ENCODE results near the gene SPATA16. TPM values are rescaled to one million over a fixed set of nuclear protein-coding genes. Genes with fewer than 3 reads are reported as not detected.
"Not testable (repeated sequence)": the region's sequence is repeated elsewhere in the genome, so short reads cannot be mapped to it uniquely, and the experiment has no call there.

Gene SPATA16
- total RNA-seq, 2 donors from 2014 or later, result not detected

- Histone ChIP-seq H3K36me3 (no peaks in the 10 kb centered on the region), H3K4me1 (no peaks in the 10 kb centered on the region), H3K4me3 (no peak overlapping the region), H3K27me3 (no peaks in the 10 kb centered on the region), H3K9me3 (no peaks in the 10 kb centered on the region), H3K27ac (no peak overlapping the region)
- no peak for TF ChIP-seq CTCF (IDR thresholded peaks at IDR 0.05)
- no peak for DNase-seq (ENCODE audit: low spot score)
Observed at GRCh38 chr3:173021547-173022185, 119.4 kb downstream of the SPATA16 start.

GRCh38 chr3:173020128-173020527 lies 120.9 kb downstream of the SPATA16 start:
- H3K27me3 ChIP-seq; H3K4me1 ChIP-seq; H3K36me3 ChIP-seq; H3K4me3 ChIP-seq; H3K27ac ChIP-seq; H3K9me3 ChIP-seq; DNase-seq (ENCODE audit: low spot score): not testable (repeated sequence)

GRCh38 chr3:173019378-173019777 lies 121.7 kb downstream of the SPATA16 start:
- Histone ChIP-seq H3K4me1 (no peaks in the 10 kb centered on the region), H3K27me3 (no peaks in the 10 kb centered on the region), H3K27ac (no peak overlapping the region), H3K9me3 (no peaks in the 10 kb centered on the region), H3K36me3 (no peaks in the 10 kb centered on the region), H3K4me3 (no peak overlapping the region)
- no peak for TF ChIP-seq CTCF (IDR thresholded peaks at IDR 0.05)
- no peak for DNase-seq (ENCODE audit: low spot score)

GRCh38 chr3:173018758-173019157 lies 122.3 kb downstream of the SPATA16 start:
- Histone ChIP-seq H3K4me1 (no peaks in the 10 kb centered on the region), H3K27ac (no peak overlapping the region), H3K27me3 (no peaks in the 10 kb centered on the region), H3K9me3 (no peaks in the 10 kb centered on the region), H3K36me3 (no peaks in the 10 kb centered on the region), H3K4me3 (no peak overlapping the region)
- no peak for TF ChIP-seq CTCF (IDR thresholded peaks at IDR 0.05)
- DNase-seq (ENCODE audit: low spot score), result no peak

GRCh38 chr3:173013219-173013832 lies 127.7 kb downstream of the SPATA16 start:
- no peaks in the 10 kb centered on the region for H3K36me3 ChIP-seq
- no peaks in the 10 kb centered on the region for H3K4me1 ChIP-seq
- DNase-seq (ENCODE audit: low spot score), result no peak
- H3K4me3 ChIP-seq, result no peak overlapping the region
- no peak overlapping the region for H3K27ac ChIP-seq
- no peaks in the 10 kb centered on the region for H3K27me3 ChIP-seq
- no peaks in the 10 kb centered on the region for H3K9me3 ChIP-seq
- TF ChIP-seq CTCF (IDR thresholded peaks at IDR 0.05), result no peak

GRCh38 chr3:173009410-173009809 lies 131.6 kb downstream of the SPATA16 start:
- H3K4me3 ChIP-seq, result no peak overlapping the region
- H3K9me3 ChIP-seq, result no peaks in the 10 kb centered on the region
- no peak for DNase-seq (ENCODE audit: low spot score)
- no peak for TF ChIP-seq CTCF (IDR thresholded peaks at IDR 0.05)
- no peak overlapping the region for H3K27ac ChIP-seq
- no peaks in the 10 kb centered on the region for H3K4me1 ChIP-seq
- H3K27me3 ChIP-seq, result no peaks in the 10 kb centered on the region
- H3K36me3 ChIP-seq, result no peaks in the 10 kb centered on the region

Data from right atrium auricular region (tissue), 2 donors.